ENCODE data around the gene LYSET. TPM values are rescaled to one million over a fixed set of nuclear protein-coding genes. Genes with fewer than 3 reads are reported as not detected.

LYSET gene
- total and polyA plus RNA-seq, 2 donors (not counting 3 experiments of a cell fraction or from before 2014, with no cell fraction given), result 14.3 to 18.4 TPM

GRCh38 chr14:93137864-93138263 is 47.3 kb upstream of the LYSET start:
- intact Hi-C loops (cut with micrococcal nuclease) (loop anchor here (2.0 to 5.0 kb wide), 4 partner anchors 103 to 425 kb away; no protein-coding TSS in a partner anchor), dilution Hi-C loops (cut with MboI; ENCODE audit: extremely low pct_ligation_motif_present, low sequenced_read_pairs) (loop anchor here (25.0 kb wide), 1 partner anchor 176 kb away; no protein-coding TSS in a partner anchor)
- H3K9me3 ChIP-seq (replicated peaks; ENCODE audit: control insufficient read depth, insufficient read depth, low read length), result no peaks in the 10 kb centered on the region
- H3K9me1 ChIP-seq (replicated peaks; ENCODE audit: control insufficient read depth, extremely low read depth, insufficient read depth, low read length), result no peaks in the 10 kb centered on the region
- DNase-seq (ENCODE audit: low read depth, low spot score) (no peak), FAIRE-seq (no peak)
- BruUV-seq (replicated peaks), result no TSS peak
- H3K4me3 ChIP-seq (replicated peaks in 1 of 3; ENCODE audit: insufficient read depth in 1 of 3, low read depth in 1 of 3, low read length in 3 of 3), result no peak overlapping the region
- no peak overlapping the region for H2AFZ ChIP-seq (ENCODE audit: low read depth, low read length)
- H4K20me1 ChIP-seq (replicated peaks; ENCODE audit: control insufficient read depth, extremely low read depth, insufficient read depth, low read length), result no peaks in the 10 kb centered on the region
- H3K4me2 ChIP-seq (ENCODE audit: insufficient read depth, low read length), result no peak overlapping the region
- POLR2A ChIA-PET, result no interaction called here
- no peaks in the 10 kb centered on the region for H3K27me3 ChIP-seq (ENCODE audit: control insufficient read depth in 2 of 2, insufficient read depth in 2 of 2, low read length in 2 of 2)
- CTCF ChIA-PET, result interaction anchor here (0.9 to 4.6 kb wide), 3 partner anchors 24 to 184 kb away, joined by 3 to 68 read pairs (median 58); no protein-coding TSS in a partner anchor
- no peak overlapping the region for H3K27ac ChIP-seq (ENCODE audit: insufficient read depth, low read depth, low read length)
- no peaks in the 10 kb centered on the region for H3K4me1 ChIP-seq (ENCODE audit: control insufficient read depth, extremely low read depth, insufficient read depth, low read length)
- no peak overlapping the region for H3K9ac ChIP-seq (replicated peaks; ENCODE audit: extremely low read depth, insufficient read depth, low read length)
- no peaks in the 10 kb centered on the region for H3K79me2 ChIP-seq (ENCODE audit: control insufficient read depth, insufficient read depth, low read length)
- no peak for TF ChIP-seq EZH2 (IDR thresholded peaks at IDR 0.05; ENCODE audit: borderline replicate concordance, low read depth, low read length, severe bottlenecking)
- TF ChIP-seq, protein P1, sequence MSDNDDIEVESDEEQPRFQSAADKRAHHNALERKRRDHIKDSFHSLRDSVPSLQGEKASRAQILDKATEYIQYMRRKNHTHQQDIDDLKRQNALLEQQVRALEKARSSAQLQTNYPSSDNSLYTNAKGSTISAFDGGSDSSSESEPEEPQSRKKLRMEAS (IDR thresholded peaks at IDR 0.05; ENCODE audit: insufficient read depth, insufficient read length), result no peak
- TF ChIP-seq FOS (IDR thresholded peaks at IDR 0.05; ENCODE audit: borderline replicate concordance, insufficient read depth, low read length), result no peak
- TF ChIP-seq, protein P2, sequence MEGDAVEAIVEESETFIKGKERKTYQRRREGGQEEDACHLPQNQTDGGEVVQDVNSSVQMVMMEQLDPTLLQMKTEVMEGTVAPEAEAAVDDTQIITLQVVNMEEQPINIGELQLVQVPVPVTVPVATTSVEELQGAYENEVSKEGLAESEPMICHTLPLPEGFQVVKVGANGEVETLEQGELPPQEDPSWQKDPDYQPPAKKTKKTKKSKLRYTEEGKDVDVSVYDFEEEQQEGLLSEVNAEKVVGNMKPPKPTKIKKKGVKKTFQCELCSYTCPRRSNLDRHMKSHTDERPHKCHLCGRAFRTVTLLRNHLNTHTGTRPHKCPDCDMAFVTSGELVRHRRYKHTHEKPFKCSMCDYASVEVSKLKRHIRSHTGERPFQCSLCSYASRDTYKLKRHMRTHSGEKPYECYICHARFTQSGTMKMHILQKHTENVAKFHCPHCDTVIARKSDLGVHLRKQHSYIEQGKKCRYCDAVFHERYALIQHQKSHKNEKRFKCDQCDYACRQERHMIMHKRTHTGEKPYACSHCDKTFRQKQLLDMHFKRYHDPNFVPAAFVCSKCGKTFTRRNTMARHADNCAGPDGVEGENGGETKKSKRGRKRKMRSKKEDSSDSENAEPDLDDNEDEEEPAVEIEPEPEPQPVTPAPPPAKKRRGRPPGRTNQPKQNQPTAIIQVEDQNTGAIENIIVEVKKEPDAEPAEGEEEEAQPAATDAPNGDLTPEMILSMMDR (IDR thresholded peaks at IDR 0.05; ENCODE audit: extremely low read depth in 1 of 2, insufficient read depth in 1 of 2, low read depth in 1 of 2, low read length in 2 of 2), result no peak
- TF ChIP-seq POLR2A (IDR thresholded peaks at IDR 0.05; ENCODE audit: low read depth, low read length), result no peak
- no peak for TF ChIP-seq POLR2AphosphoS5 (IDR thresholded peaks at IDR 0.05; ENCODE audit: insufficient read depth, low read depth, low read length)
- TF ChIP-seq JUN (IDR thresholded peaks at IDR 0.05; ENCODE audit: borderline replicate concordance, insufficient read depth, insufficient read length, low read depth), result no peak
- TF ChIP-seq GATA2 (IDR thresholded peaks at IDR 0.05; ENCODE audit: insufficient read depth, insufficient read length, low read depth, low read length), result no peak
- TF ChIP-seq MYC (IDR thresholded peaks at IDR 0.05; ENCODE audit: low read depth, low read length), result no peak
- no peaks in the 10 kb centered on the region for H3K36me3 ChIP-seq (ENCODE audit: control insufficient read depth in 2 of 2, extremely low read depth in 1 of 2, insufficient read depth in 2 of 2, low read length in 2 of 2)
